Hepatocyte (in vitro differentiated cells): ENCODE data around the gene STAMBP.

Source experiments
- CTCF ChIP-seq: fragments of 200-600 bp; sonication (generic); IDR thresholded peaks from 2 replicates; pipeline ENCODE4 v1.5.1; 2016; ENCODE audit warnings: antibody characterized with exemption, mild to moderate bottlenecking; ENCODE audit not compliant: poor library complexity
- EZH2 ChIP-seq: fragments of 200-600 bp; sonication (generic); IDR thresholded peaks from 2 replicates; pipeline ENCODE4 v1.6.1; 2016; ENCODE audit warnings: antibody characterized with exemption, mild to moderate bottlenecking, borderline replicate concordance

GRCh38 chr2:73910873-73911547, 82.2 kb downstream of the STAMBP start:
- no peak for TF ChIP-seq CTCF
- TF ChIP-seq EZH2, result no peak
